SK-N-SH (cell line): Measurements from ENCODE around the gene MPIG6B. TPM values are rescaled to one million over a fixed set of nuclear protein-coding genes. Genes with fewer than 3 reads are reported as not detected.

Experiments
- CTCF ChIA-PET: fragments of 300-600, 350-600 bp; formaldehyde crosslinking; extraction: SDS; loops from one replicate; lab custom pipeline; 2021; lab: Yijun Ruan, JAX
- POLR2A ChIA-PET: fragments of 350-600 bp; sonication (Branson Sonifier 250); formaldehyde crosslinking; extraction: SDS; loops from one replicate; lab custom pipeline; 2020; ENCODE audit warnings: antibody characterized with exemption, inconsistent platforms; lab: Yijun Ruan, JAX
- DNase-seq: peaks from one replicate; pipeline ENCODE4 v3.0.0; 2012
- H2AFZ ChIP-seq: fragments of 200-600 bp; sonication (generic); 2 replicates; pipeline ENCODE4 v1.8.1; 2016; ENCODE audit warnings: antibody characterized with exemption, mild to moderate bottlenecking, low read depth
- H3F3A ChIP-seq: fragments of 200-600 bp; sonication (generic); replicated peaks from 2 replicates; pipeline ENCODE3; 2016; ENCODE audit warnings: antibody characterized with exemption, mild to moderate bottlenecking; ENCODE audit not compliant: insufficient read depth
- H3K27ac ChIP-seq, 2 experiments: fragments of 200-500 bp in 1 of 2; fragments of 200-600 bp in 1 of 2; sonication (Bioruptor generic) in 1 of 2; sonication (generic), shearing (Covaris generic) in 1 of 2; 2 replicates each; pipeline versions ENCODE4 v1.5.1 to v1.6.1; 2014 to 2016; ENCODE audit warnings: low read depth in 2 of 2, inconsistent platforms in 1 of 2, low read length in 1 of 2, mild to moderate bottlenecking in 1 of 2, mixed read lengths in 1 of 2
- H3K27me3 ChIP-seq: fragments of 200-600 bp; sonication (generic), shearing (Covaris generic); 2 replicates; pipeline ENCODE4 v1.6.1; 2016; ENCODE audit warnings: mixed run types; ENCODE audit not compliant: insufficient read depth
- H3K36me3 ChIP-seq, 2 experiments: fragments of 200-500 bp in 1 of 2; fragments of 200-600 bp in 1 of 2; sonication (Bioruptor generic) in 1 of 2; sonication (generic) in 1 of 2; replicated peaks in 1 of 2; 2 replicates each; pipeline versions ENCODE3 to v1.5.1; 2014 to 2016; ENCODE audit warnings: low read length in 1 of 2, mild to moderate bottlenecking in 1 of 2; ENCODE audit not compliant: insufficient read depth in 2 of 2, control insufficient read depth in 1 of 2
- H3K4me1 ChIP-seq, 2 experiments: fragments of 200-500 bp in 1 of 2; fragments of 200-600 bp in 1 of 2; sonication (Bioruptor generic) in 1 of 2; sonication (generic), shearing (Covaris generic) in 1 of 2; 2 replicates each; pipeline versions ENCODE4 v1.5.1 to v1.6.1; 2014 to 2016; ENCODE audit warnings: low read depth in 1 of 2, low read length in 1 of 2, mixed run types in 1 of 2; ENCODE audit not compliant: insufficient read depth in 2 of 2, control insufficient read depth in 1 of 2
- H3K4me2 ChIP-seq: fragments of 200-600 bp; sonication (generic), shearing (Covaris generic); 2 replicates; pipeline ENCODE4 v1.6.1; 2017; ENCODE audit warnings: mixed run types
- H3K4me3 ChIP-seq, 2 experiments: fragments of 200-500 bp in 1 of 2; fragments of 200-600 bp in 1 of 2; sonication (Bioruptor generic) in 1 of 2; sonication (generic), shearing (Covaris generic) in 1 of 2; 2 replicates each; pipeline versions ENCODE4 v1.5.1 to v1.8.1; 2014 to 2016; ENCODE audit warnings: low read depth in 2 of 2, inconsistent platforms in 1 of 2, low read length in 1 of 2, mild to moderate bottlenecking in 1 of 2, mixed read lengths in 1 of 2, moderate library complexity in 1 of 2
- H3K79me2 ChIP-seq: fragments of 200-600 bp; sonication (generic); 2 replicates; pipeline ENCODE4 v1.8.1; 2017; ENCODE audit warnings: mild to moderate bottlenecking; ENCODE audit not compliant: insufficient read depth
- H3K9ac ChIP-seq: fragments of 200-600 bp; sonication (generic); 2 replicates; pipeline ENCODE4 v1.6.1; 2017; ENCODE audit warnings: mixed run types
- H3K9me2 ChIP-seq: fragments of 200-600 bp; sonication (generic); 2 replicates; pipeline ENCODE4 v1.6.1; 2017; ENCODE audit warnings: mixed run types
- H3K9me3 ChIP-seq: fragments of 200-600 bp; sonication (generic); 2 replicates; pipeline ENCODE4 v1.6.1; 2017; ENCODE audit warnings: mixed run types, mild to moderate bottlenecking, moderate library complexity
- H4K20me1 ChIP-seq: fragments of 200-600 bp; sonication (generic); 2 replicates; pipeline ENCODE4 v1.6.1; 2017; ENCODE audit warnings: mild to moderate bottlenecking, mixed run types; ENCODE audit not compliant: insufficient read depth
- CHD2 ChIP-seq: fragments of 150-350 bp; IDR thresholded peaks from 2 replicates; pipeline ENCODE4 v1.6.1; 2018; ENCODE audit warnings: low read length; ENCODE audit not compliant: partially characterized antibody
- FOXM1 ChIP-seq: IDR thresholded peaks from 2 replicates; pipeline ENCODE4 v1.4.0; 2012; ENCODE audit warnings: low read depth, mild to moderate bottlenecking
- GABPA ChIP-seq: IDR thresholded peaks from 2 replicates; pipeline ENCODE4 v1.4.0; 2012; ENCODE audit warnings: low read depth, mild to moderate bottlenecking
- MEF2A ChIP-seq: IDR thresholded peaks from 2 replicates; pipeline ENCODE4 v1.4.0; 2012; ENCODE audit warnings: low read depth, borderline replicate concordance
- RXRA ChIP-seq: IDR thresholded peaks from 2 replicates; pipeline ENCODE4 v1.4.0; 2012; ENCODE audit warnings: low read depth, mild to moderate bottlenecking, borderline replicate concordance
- TAF1 ChIP-seq: IDR thresholded peaks from 2 replicates; pipeline ENCODE4 v1.6.1; 2012; ENCODE audit warnings: low read depth, mild to moderate bottlenecking, low read length, moderate library complexity, borderline replicate concordance
- TCF12 ChIP-seq: IDR thresholded peaks from 2 replicates; pipeline ENCODE4 v1.4.0; 2012
- YY1 ChIP-seq: IDR thresholded peaks from 2 replicates; pipeline ENCODE4 v1.4.0; 2012; ENCODE audit warnings: low read depth, mild to moderate bottlenecking
- WGBS: methylation state at CpG from one replicate; pipeline ENCODE4 v1.1.6; 2017; ENCODE audit warnings: low lambda C conversion rate; 5-methylcytosine and 5-hydroxymethylcytosine counted together
- polyA plus RNA-seq, 3 experiments: library from polyadenylated mRNA; depleted of rRNA; stranded (reverse); fragments of >200 nt; gene quantifications; 2 replicates each; pipeline ENCODE4 v1.2.3, GENCODE V29; 2012
- TF ChIP-seq, protein P1 (sequence below): IDR thresholded peaks from 2 replicates; pipeline ENCODE4; 2012
- TF ChIP-seq, protein P2 (sequence below): IDR thresholded peaks from 2 replicates; pipeline ENCODE4 v1.6.1; 2012; ENCODE audit warnings: mild to moderate bottlenecking, low read depth, low read length, moderate library complexity
- TF ChIP-seq, protein P3 (sequence below): fragments of 150-350 bp; IDR thresholded peaks from 2 replicates; pipeline ENCODE4 v1.6.1; 2016; ENCODE audit warnings: mild to moderate bottlenecking, low read depth, low read length

Gene MPIG6B
- polyA plus RNA-seq, 1 of the 3 experiments (the other 2 are of a cell fraction): not detected

DNA sequence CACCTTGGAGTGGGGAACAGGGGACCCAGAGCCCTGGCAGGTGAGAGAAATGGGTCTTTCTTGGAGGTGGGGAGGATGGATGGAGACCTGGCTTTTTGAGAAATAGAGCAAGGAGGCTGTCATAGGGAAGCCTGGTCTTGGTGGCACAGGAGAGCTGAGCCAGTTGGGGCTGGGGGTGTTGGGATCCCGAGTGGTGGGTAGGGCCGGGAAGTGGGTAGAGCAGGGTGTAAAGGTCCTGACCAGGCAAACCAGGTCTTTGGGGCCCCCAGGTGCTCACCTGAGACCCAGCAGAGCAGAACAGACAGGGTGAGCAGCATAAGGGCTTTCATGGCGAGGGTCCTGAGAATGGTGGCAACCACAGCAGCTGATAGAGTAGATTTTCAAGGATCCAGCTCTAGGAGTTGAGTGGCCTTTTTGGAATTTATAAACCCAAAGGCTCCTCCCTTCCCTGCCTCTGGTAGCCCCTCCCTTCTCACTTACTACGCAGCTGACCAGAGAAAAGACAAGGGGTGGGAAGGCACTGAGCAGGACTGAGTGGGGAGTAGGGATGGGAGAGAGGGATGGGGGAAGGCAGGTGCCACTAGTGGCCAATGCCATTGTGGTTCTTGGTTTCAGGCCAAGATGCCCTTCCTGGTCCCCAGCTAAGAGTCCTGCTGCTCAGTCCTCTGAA lies 1.7 kb upstream of the MPIG6B start, which contains the start of gene LY6G6C:
TSS of gene LY6G6C (minus strand) at position 396 of the 670 bp plus-strand sequence. CDS start at position 329, 67 bp downstream.
- no peak within 1 kb of the TSS for H3K9ac ChIP-seq
- H2AFZ ChIP-seq: no peak within 1 kb of the TSS
- no peaks in the 10 kb centered on the region for H3K4me1 ChIP-seq
- no peaks in the 10 kb centered on the region for H4K20me1 ChIP-seq
- no peaks in the 10 kb centered on the region for H3K9me3 ChIP-seq
- H3K9me2 ChIP-seq: no peaks in the 10 kb centered on the region
- WGBS: 73% methylated on average over 4 of the region's 4 CpGs
- CTCF ChIA-PET: interaction anchor here (1.0 kb wide), 1 partner anchor 70 kb away, joined by 5 read pairs; no protein-coding TSS in a partner anchor
- H3K27me3 ChIP-seq: no peaks in the 10 kb centered on the region
- TF ChIP-seq TAF1: no peak
- no peak for TF ChIP-seq TCF12
- no peak for TF ChIP-seq FOXM1
- no peak for TF ChIP-seq MEF2A
- TF ChIP-seq, protein P1, sequence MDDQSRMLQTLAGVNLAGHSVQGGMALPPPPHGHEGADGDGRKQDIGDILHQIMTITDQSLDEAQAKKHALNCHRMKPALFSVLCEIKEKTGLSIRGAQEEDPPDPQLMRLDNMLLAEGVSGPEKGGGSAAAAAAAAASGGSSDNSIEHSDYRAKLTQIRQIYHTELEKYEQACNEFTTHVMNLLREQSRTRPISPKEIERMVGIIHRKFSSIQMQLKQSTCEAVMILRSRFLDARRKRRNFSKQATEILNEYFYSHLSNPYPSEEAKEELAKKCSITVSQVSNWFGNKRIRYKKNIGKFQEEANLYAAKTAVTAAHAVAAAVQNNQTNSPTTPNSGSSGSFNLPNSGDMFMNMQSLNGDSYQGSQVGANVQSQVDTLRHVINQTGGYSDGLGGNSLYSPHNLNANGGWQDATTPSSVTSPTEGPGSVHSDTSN: no peak
- TF ChIP-seq, protein P2, sequence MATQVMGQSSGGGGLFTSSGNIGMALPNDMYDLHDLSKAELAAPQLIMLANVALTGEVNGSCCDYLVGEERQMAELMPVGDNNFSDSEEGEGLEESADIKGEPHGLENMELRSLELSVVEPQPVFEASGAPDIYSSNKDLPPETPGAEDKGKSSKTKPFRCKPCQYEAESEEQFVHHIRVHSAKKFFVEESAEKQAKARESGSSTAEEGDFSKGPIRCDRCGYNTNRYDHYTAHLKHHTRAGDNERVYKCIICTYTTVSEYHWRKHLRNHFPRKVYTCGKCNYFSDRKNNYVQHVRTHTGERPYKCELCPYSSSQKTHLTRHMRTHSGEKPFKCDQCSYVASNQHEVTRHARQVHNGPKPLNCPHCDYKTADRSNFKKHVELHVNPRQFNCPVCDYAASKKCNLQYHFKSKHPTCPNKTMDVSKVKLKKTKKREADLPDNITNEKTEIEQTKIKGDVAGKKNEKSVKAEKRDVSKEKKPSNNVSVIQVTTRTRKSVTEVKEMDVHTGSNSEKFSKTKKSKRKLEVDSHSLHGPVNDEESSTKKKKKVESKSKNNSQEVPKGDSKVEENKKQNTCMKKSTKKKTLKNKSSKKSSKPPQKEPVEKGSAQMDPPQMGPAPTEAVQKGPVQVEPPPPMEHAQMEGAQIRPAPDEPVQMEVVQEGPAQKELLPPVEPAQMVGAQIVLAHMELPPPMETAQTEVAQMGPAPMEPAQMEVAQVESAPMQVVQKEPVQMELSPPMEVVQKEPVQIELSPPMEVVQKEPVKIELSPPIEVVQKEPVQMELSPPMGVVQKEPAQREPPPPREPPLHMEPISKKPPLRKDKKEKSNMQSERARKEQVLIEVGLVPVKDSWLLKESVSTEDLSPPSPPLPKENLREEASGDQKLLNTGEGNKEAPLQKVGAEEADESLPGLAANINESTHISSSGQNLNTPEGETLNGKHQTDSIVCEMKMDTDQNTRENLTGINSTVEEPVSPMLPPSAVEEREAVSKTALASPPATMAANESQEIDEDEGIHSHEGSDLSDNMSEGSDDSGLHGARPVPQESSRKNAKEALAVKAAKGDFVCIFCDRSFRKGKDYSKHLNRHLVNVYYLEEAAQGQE: no peak
- no peak for TF ChIP-seq YY1
- TF ChIP-seq, protein P3, sequence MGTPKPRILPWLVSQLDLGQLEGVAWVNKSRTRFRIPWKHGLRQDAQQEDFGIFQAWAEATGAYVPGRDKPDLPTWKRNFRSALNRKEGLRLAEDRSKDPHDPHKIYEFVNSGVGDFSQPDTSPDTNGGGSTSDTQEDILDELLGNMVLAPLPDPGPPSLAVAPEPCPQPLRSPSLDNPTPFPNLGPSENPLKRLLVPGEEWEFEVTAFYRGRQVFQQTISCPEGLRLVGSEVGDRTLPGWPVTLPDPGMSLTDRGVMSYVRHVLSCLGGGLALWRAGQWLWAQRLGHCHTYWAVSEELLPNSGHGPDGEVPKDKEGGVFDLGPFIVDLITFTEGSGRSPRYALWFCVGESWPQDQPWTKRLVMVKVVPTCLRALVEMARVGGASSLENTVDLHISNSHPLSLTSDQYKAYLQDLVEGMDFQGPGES: no peak
- no peak for TF ChIP-seq RXRA
- no peak for TF ChIP-seq CHD2
- TF ChIP-seq GABPA: no peak
- TF ChIP-seq, all 33 proteins: peak for 0
- H3K79me2 ChIP-seq: no peaks in the 10 kb centered on the region
- H3F3A ChIP-seq: no peaks in the 10 kb centered on the region
- POLR2A ChIA-PET: no interaction called here
- H3K4me2 ChIP-seq: no peak within 1 kb of the TSS
- DNase-seq: no peak
- H3K27ac ChIP-seq: no peak within 1 kb of the TSS
- no peak within 1 kb of the TSS for H3K4me3 ChIP-seq
- peaks cover 2 to 9% of the 10 kb centered on the region in 2 experiments for H3K36me3 ChIP-seq
